Measurements from ENCODE around the gene TRMT2A.

TRMT2A gene

GRCh38 chr22:20133930-20134549 is 17.0 kb upstream of the TRMT2A start:
- no peak for DNase-seq

GRCh38 chr22:20132686-20133246 is 15.7 kb upstream of the TRMT2A start:
- DNase-seq: no peak

DNA sequence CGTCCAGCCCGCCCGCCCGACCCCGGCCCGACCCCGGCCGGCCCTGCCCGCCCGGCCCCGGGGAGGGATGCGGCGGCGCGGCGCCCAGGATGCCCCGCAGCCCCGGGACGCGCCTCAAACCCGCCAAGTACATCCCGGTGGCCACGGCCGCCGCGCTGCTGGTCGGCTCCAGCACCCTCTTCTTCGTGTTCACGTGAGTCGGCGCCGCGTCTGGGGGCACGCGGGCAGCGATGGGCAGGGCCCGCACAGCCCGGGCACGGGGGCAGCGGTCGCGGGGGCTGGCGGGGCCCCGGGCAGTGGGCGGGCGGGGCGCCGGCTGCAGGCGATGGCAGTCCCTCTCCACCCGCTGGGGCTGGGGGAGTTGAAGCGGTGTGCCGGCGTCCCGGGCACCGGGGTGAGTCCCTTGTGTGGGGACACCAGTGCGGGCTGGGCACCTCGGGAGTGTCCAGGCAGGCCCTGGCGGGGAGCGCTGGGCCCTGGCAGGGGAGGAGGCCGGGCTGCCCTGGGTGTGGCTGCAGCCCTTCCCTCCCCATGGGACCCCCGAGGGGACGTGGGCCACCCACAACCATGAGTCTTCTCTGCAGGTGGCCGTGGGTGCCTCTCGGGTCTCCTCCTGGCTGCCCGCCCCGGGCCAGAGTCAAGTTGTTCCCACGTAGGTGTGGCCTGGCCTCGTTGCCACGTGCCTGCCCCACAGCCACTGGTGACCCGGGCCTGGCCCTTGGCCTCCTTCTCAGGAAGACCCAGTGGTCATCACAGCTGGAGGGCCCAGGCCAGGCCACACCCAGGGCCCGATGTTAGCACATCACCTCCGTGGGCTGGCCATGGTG is 15.0 kb upstream of the TRMT2A start:
- no peak for DNase-seq

GRCh38 chr22:20131597-20131858 is 14.5 kb upstream of the TRMT2A start, which contains the start of gene ZDHHC8:
ZDHHC8 (plus strand) TSS chr22:20131804; CDS start chr22:20131948, 144 bp downstream.
- DNase-seq: no peak

DNA sequence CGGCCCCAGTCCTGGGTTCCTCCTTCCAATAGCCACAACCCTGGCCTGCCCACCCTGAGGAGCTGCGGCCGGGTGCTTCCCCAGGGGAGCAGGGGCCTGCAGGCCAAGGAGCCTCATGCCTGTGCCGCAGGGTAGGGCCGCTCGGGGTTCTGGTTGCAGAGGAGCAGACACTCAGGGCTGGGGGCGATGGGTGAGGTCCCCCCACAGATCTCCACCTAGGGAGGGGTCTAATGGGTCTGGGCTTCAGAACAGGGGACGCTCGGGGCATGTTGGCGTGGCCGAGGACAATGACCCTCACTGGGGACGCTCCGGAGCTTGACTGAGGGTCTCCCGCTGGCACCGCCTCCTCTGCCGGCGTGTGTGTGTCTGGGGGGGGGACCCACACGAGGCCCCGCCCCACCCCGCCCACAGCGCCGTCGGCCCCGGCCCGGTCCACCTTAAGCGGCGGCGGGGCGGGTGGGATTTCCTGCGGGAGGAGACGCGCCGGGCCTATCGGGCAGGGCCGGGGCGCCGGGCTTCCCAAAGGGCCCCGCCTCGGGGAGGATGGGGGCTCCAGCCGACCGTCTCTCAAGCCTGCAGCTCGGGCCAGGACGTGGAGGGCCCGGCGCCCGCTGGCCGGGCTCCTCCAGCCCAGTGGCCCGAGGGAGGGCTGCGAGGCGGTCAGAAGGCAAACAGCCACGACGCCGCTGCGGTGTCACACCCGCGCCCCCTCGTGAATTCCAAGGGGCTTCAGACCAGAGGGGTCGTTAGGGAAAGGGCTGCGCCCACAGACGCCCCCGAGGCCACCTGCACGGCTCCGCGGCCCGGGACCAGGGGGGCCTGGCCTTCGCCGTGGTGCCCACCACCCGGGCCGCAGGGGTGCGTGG is 13.9 kb upstream of the TRMT2A start:
- DNase-seq: no peak

- no peak for DNase-seq
These were observed 13.3 kb upstream of the TRMT2A start for GRCh38 chr22:20130319-20130718.

GRCh38 chr22:20129747-20130014 is 12.7 kb upstream of the TRMT2A start:
- DNase-seq: no peak

DNA sequence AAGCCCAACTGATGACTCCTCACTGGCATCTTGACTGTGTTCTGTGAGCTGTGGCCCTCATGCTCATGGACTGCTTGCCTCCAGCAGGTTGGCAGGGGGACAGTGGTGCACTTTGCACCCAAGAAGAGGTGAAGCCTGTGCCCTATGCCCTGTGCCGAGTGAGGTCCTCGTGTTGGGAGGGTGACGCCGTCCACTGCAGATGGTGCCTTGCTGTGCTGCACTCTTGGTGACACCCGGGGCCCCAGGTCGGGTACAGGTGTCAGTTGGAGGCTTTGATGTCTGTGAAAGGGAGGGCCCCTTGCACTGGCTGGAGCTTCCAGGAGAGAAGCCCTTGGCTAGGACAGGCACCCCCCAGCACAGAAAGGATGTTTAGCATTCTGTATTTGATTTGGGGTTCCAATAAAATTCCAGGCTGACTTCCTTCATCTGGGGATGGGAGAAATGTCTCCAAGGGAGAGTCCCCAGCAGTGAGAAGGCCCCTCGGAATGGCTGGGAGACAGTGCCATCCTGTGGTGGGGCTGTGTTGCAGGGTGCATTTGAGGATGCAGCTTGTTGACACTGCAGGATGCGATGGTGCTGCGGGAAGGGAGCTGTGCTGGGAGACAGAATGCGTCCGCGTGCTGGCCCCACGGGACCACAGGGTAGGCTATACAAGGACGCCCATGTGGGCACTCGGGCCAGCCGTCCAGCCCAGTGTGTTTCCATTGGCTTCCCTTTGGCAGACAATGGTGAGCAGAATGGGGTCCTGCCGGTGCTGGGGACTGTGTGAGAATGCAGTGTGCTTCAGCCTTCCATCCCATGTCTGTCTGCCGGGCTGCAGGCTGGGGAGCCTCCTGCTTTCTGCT is 12.1 kb upstream of the TRMT2A start:
- no peak for DNase-seq

DNA sequence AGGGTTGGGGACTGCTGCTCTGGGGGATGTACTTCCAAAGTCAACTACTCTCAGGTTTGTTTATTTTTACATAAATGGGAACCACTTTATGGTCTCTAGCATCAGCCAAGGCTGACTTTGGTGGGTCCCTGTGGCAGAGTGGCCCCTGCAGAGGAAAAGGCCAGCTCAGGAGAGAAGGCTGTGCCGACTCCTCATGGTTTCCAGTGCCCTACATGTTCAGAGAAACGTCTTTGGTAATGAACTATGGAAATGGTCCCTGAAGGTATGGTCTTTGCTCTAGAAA is 11.5 kb upstream of the TRMT2A start:
- no peak for DNase-seq

- no peak for DNase-seq
These were observed 11.0 kb upstream of the TRMT2A start for GRCh38 chr22:20127869-20128618.

DNA sequence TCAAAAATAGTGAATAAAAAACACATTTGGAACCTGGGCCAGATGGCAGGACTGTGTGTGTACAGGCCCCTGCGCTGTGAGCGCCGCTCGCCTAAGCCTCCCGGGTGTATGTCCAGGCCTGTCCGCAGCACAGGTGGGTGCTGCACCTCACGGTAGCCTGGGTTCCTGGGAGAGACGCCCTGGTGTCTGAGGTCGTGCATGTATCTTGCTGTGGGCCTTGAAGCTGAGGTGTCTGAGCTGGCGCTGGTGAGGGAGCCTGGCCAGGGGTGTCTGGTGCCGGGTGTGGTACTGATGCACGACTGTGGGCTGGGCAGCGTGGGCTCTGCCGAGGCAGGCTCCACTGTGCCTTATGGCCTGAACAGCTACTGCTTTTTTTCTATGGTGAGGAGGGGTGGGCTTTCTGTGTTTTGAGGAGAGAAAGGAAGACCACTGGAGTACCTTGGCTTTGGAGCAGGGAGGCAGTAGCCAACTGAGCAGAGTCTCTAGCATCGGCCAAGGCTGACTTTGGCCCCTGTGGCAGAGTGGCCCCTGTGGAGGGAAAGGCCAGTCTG is 10.4 kb upstream of the TRMT2A start:
- DNase-seq: no peak

- DNase-seq: no peak
These were observed 9.4 kb upstream of the TRMT2A start for GRCh38 chr22:20126284-20127029.

DNA sequence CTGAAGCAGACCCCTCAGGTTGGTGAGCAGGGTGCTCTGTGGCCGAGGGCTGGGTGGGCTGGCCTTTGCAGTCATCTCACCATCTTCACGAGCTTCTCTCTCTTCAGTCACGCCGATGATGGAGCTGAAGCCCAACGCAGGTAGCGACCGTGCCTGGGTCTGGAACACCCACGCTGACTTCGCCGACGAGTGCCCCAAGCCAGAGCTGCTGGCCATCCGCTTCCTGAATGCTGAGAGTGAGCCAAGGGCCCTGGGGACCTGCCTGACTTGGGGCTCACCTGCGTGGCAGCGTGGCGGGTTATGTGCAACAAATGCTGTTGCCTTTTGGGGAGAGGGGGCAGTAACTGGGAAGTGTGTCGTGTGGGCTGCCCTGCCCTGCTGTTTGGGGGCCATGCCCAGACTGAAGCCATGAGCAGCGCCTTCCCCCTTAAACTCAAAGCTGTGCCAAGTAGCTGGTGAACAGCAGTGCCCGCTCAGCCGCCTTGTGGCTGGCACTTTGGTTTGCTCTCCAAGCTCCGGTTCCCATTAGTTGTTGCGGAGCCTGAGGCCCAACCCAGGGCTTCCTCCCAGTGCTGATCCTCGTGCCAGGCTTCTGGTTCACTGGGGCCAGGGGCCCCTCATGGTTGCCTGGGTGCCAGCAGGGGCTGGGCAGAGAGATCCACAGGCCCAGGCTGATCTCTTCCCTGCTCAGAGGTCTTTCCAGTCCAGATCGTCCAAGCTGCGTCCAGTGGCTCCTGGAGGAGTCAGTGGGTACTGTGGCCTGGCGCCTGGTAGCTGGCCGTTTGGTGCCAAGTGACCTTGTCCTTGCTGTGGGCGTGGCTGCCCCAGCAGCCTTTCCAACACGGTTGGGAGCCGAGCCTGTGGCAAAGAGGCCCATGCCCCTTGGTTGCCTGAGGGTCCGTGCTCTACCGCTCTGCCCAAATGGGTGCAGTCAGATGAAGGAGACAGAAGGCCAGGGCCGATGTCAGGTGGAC is 8.5 kb upstream of the TRMT2A start:
- no peak for DNase-seq

- no peak for DNase-seq
These were observed 7.2 kb upstream of the TRMT2A start for GRCh38 chr22:20124083-20124787.

DNA sequence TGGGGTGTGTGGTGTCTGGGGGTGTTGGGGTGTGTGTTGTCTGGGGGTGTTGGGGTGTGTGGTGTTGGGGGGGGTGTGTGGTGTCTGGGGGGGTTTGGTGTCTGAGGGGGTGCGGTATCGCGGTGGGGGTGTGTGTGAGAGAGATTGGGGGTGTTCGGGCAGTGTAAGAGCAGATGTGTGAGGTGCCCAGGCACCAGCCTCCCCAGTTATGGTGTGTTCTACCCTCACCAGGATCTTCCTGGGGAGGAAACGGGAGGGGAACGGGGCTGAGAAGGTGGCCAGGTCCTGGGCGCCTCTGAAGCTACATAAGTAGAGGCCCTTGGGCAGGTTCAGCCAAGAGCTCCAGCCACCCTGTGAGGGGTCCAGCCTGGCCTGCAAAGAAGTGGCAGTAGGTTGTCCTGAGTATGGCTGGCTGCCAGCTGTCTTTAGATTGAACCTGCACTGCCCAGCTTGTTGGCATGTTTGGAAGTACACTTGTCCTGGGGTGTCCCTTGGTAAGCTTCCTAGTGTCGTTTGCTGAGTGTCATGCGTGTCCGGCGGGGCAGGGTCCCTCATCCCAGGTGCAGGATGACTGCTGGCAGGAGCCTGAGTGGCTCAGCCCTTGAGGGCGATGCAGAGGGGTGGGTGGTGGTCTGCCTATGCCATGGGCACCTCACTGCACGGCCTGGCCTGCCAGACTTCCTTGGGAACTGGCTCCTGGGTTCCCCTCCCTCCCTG is 6.5 kb upstream of the TRMT2A start:
- DNase-seq: no peak

DNA sequence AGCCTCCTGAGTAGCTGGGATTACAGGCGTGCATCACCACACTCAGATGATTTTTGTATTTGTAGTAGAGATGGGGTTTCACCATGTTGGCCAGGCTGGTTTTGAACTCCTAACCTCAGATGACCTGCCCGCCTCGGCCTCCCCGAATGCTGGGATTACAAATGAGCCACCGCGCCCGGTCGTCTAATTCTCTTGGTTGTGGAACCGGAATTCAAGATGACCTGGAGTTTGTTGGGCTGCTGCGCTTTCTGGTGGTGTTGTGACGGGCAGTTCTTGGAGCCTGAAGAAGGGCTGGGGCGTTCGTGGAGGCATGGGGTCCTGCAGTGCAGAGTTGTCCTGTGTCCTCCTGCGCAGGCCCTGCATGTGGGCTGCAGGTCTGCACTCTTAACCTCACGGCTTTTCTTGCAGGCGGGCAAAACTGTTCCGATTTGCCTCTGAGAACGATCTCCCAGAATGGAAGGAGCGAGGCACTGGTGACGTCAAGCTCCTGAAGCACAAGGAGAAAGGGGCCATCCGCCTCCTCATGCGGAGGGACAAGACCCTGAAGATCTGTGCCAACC is 4.9 kb upstream of the TRMT2A start:
- no peak for DNase-seq

DNA sequence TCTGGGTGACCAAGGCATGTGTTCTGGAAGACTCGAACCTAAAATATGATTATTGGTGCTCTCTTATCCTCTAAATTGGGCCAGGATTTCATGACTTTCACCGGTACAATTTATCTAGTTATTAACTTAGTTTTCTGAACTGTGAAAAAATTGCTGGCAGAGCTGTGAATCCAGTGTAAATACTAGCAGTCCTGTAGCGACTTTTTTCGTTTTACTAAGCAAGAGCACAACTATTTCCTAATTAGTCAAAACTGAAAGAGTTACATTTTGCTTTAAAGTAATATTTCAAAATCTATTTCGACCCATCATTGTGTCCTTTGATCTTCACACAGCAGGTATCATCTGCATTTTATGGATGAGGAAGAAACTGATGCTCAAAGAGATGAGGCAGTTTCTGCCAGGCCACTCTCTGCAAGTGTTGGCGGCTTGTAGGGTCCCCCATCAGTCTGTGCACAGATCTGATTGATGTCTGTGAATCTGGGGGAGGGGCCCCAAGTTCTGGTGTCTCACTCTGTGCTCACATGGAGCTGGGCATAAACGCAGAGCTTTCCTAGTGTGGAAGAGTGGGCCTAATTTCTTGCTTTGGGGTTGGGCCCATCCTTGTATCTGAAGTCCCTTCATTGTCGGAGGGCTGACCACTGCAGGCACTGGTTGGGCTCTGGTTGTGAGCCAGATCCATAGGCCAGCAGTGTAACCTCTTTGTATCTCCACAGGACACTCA is 1.4 kb upstream of the TRMT2A start:
- no peak for DNase-seq
